Mammary epithelial cell (primary cell): ENCODE data around the gene APOBEC3H.

Source experiments
- CTCF ChIP-seq, 2 donors: IDR thresholded peaks in 1 of 2; conservative IDR thresholded peaks in 1 of 2; 2 replicates each; pipeline ENCODE4 v1.5.1; 2011 to 2012; ENCODE audit warnings: inconsistent platforms in 2 of 2, low read length in 2 of 2, mild to moderate bottlenecking in 2 of 2, control low read depth in 1 of 2, low read depth in 1 of 2; ENCODE audit not compliant: insufficient read depth in 1 of 2; ENCODE audit errors: extremely low read depth in 1 of 2
- EZH2 ChIP-seq: IDR thresholded peaks from 2 replicates; pipeline ENCODE4 v1.6.1; 2012; ENCODE audit warnings: low read length, inconsistent platforms, borderline replicate concordance

GRCh38 chr22:39138357-39138997 lies 41.4 kb downstream of the APOBEC3H start:
- TF ChIP-seq CTCF (conservative IDR thresholded peaks at IDR 0.05 in 1 of 2, IDR thresholded peaks at IDR 0.05 in 1 of 2; ENCODE audit: extremely low read depth in 1 of 2, insufficient read depth in 1 of 2, low read depth in 1 of 2, low read length in 2 of 2) (no peak), EZH2 (no peak)
